HepG2 (cell line): ENCODE results near the gene NDUFS1. TPM values are rescaled to one million over a fixed set of nuclear protein-coding genes. Genes with fewer than 3 reads are reported as not detected.

ENCODE experiments used
- AHDC1 ChIP-seq: sonication (generic); formaldehyde crosslinking; IDR thresholded peaks from 2 replicates; pipeline ENCODE4 v1.5.1; 2020; ENCODE audit warnings: mild to moderate bottlenecking, missing genetic modification reagents, borderline replicate concordance
- HDAC6 ChIP-seq: fragments of 200-600 bp; sonication (generic); IDR thresholded peaks from 2 replicates; pipeline ENCODE4 v1.7.0; 2017; ENCODE audit warnings: mild to moderate bottlenecking, antibody characterized with exemption, low read length, low read depth
- KIAA2018 ChIP-seq: sonication (generic); formaldehyde crosslinking; IDR thresholded peaks from 2 replicates; pipeline ENCODE4 v1.5.0; 2020; ENCODE audit warnings: mild to moderate bottlenecking, missing genetic modification reagents, borderline replicate concordance
- MLX ChIP-seq: IDR thresholded peaks from 2 replicates; pipeline ENCODE4 v1.6.1; 2016
- NFKB2 ChIP-seq: sonication (generic); formaldehyde crosslinking; IDR thresholded peaks from 2 replicates; pipeline ENCODE4 v1.4.0; 2020; ENCODE audit warnings: missing genetic modification reagents, borderline replicate concordance
- ZNF280B ChIP-seq: sonication (generic); formaldehyde crosslinking; IDR thresholded peaks from 2 replicates; pipeline ENCODE4 v1.5.0; 2020; ENCODE audit warnings: missing genetic modification reagents, mild to moderate bottlenecking, borderline replicate concordance
- ZNF547 ChIP-seq: sonication (generic); formaldehyde crosslinking; IDR thresholded peaks from 2 replicates; pipeline ENCODE4 v1.5.1; 2020; ENCODE audit warnings: mild to moderate bottlenecking, missing genetic modification reagents
- ZNF639 ChIP-seq: conservative IDR thresholded peaks from 2 replicates; pipeline ENCODE4 v1.6.1; 2018; ENCODE audit warnings: missing genetic modification reagents
- polyA plus RNA-seq, 8 experiments: library from polyadenylated mRNA; depleted of rRNA in 3 of 8; stranded (reverse) in 7 of 8; unstranded in 1 of 8; fragments of >200 nt; fragmentation: Illumina TruSeq in 4 of 8; extraction: Trizol in 4 of 8; gene quantifications; 2 replicates each; pipeline versions ENCODE4 v1.2.1 to v1.2.3, GENCODE V29; 2011 to 2016; ENCODE audit warnings: low read depth in 4 of 8, missing spikeins in 1 of 8, mixed read lengths in 1 of 8; ENCODE audit not compliant: insufficient read depth in 1 of 8
- total RNA-seq, 5 experiments: library from RNA; depleted of rRNA; stranded (reverse); fragments of >200 nt; fragmentation: Illumina TruSeq; extraction: Trizol; gene quantifications; 2 replicates each; pipeline ENCODE4 v1.2.3, GENCODE V29; 2016; ENCODE audit warnings: low read depth in 1 of 5

Gene NDUFS1
- total and polyA plus RNA-seq, 2 of the 13 experiments (the other 11 are each of a cell fraction or from before 2014, with no cell fraction given): 139 to 242 TPM

- TF ChIP-seq HDAC6 (no peak), AHDC1 (CRISPR knock-in tag) (no peak), ZNF280B (CRISPR knock-in tag) (no peak), ZNF547 (CRISPR knock-in tag) (0 out of 2 replicates have a peak, but pooled peaks have one; percentile 60), NFKB2 (no peak; the same call in 1 of the 2 replicates), KIAA2018 (CRISPR knock-in tag) (no peak), MLX (no peak), ZNF639 (CRISPR knock-in tag) (no peak)
These were observed 1.0 kb upstream of the NDUFS1 start (continued) for GRCh38 chr2:206160125-206160806.
